B cell (primary cell): ENCODE measurements around the gene SLC9A9. TPM values are rescaled to one million over a fixed set of nuclear protein-coding genes. Genes with fewer than 3 reads are reported as not detected.

Experiments used
- ATAC-seq: fragments of 200-7000 bp; cut with Tn5 transposase; one replicate; pipeline ENCODE4 v1.10.0; 2021; ENCODE audit warnings: low read depth, mild to moderate bottlenecking, moderate number of reproducible peaks, moderate library complexity
- CTCF ChIA-PET: fragments of 350-600 bp; sonication (Branson Sonifier 250); formaldehyde crosslinking; loops from one replicate; lab custom pipeline; 2021; ENCODE audit warnings: antibody characterized with exemption, inconsistent platforms; lab: Charles Lee
- POLR2A ChIA-PET: fragments of 350-600 bp; sonication (Branson Sonifier 250); formaldehyde crosslinking; loops from one replicate; lab custom pipeline; 2021; ENCODE audit warnings: antibody characterized with exemption; lab: Charles Lee
- DNase-seq: peaks from one replicate; pipeline ENCODE4 v3.0.0; 2013
- H2AFZ ChIP-seq: 2 replicates; pipeline ENCODE4 v1.6.1; 2012; ENCODE audit warnings: mild to moderate bottlenecking, low read depth, low read length; ENCODE audit not compliant: insufficient read depth, poor library complexity, severe bottlenecking
- H3K27ac ChIP-seq, 2 donors: 1 replicate in 1 of 2; 2 replicates in 1 of 2; pipeline ENCODE4 v1.5.1; 2012 to 2013; ENCODE audit warnings: low read length in 2 of 2, mild to moderate bottlenecking in 2 of 2, moderate library complexity in 1 of 2
- H3K27me3 ChIP-seq, 4 experiments: fragments of 200-600 bp in 1 of 4; sonication (generic) in 1 of 4; replicated peaks in 1 of 4; 1 replicate in 2 of 4; 2 replicates in 2 of 4; pipeline versions ENCODE4 v1.6.1 to v1.7.0; 2013 to 2016; ENCODE audit warnings: low read length in 3 of 4, mild to moderate bottlenecking in 2 of 4, mixed read lengths in 1 of 4, moderate library complexity in 1 of 4; ENCODE audit not compliant: insufficient read depth in 4 of 4, control insufficient read depth in 3 of 4; ENCODE audit errors: control extremely low read depth in 1 of 4
- H3K36me3 ChIP-seq, 2 experiments: replicated peaks in 1 of 2; 1 replicate in 1 of 2; 2 replicates in 1 of 2; pipeline versions ENCODE4 v1.6.1 to v1.7.1; 2013; ENCODE audit warnings: low read length in 1 of 2; ENCODE audit not compliant: insufficient read depth in 2 of 2, control insufficient read depth in 1 of 2; ENCODE audit errors: control extremely low read depth in 1 of 2, extremely low read depth in 1 of 2
- H3K4me1 ChIP-seq, 2 donors: fragments of 200-600 bp in 1 of 2; sonication (generic) in 1 of 2; 1 replicate in 1 of 2; 2 replicates in 1 of 2; pipeline versions ENCODE4 v1.5.1 to v1.6.1; 2013 to 2017; ENCODE audit warnings: low read length in 2 of 2; ENCODE audit not compliant: control insufficient read depth in 2 of 2, insufficient read depth in 2 of 2
- H3K4me2 ChIP-seq: replicated peaks from 2 replicates; pipeline ENCODE3; 2012; ENCODE audit warnings: mild to moderate bottlenecking, low read depth, low read length; ENCODE audit not compliant: poor library complexity, severe bottlenecking
- H3K4me3 ChIP-seq, 5 experiments: fragments of 200-600 bp in 1 of 5; sonication (generic) in 1 of 5; 1 replicate in 3 of 5; 2 replicates in 2 of 5; pipeline versions ENCODE4 v1.5.1 to v1.7.0; 2011 to 2016; ENCODE audit warnings: low read length in 4 of 5, mild to moderate bottlenecking in 4 of 5, low read depth in 2 of 5, control low read depth in 1 of 5, moderate library complexity in 1 of 5; ENCODE audit not compliant: insufficient read depth in 1 of 5; ENCODE audit errors: control extremely low read depth in 1 of 5, extremely low read depth in 1 of 5
- H3K79me2 ChIP-seq: fragments of 200-600 bp; sonication (generic); one replicate; pipeline ENCODE4 v1.6.0; 2016; ENCODE audit warnings: low read length; ENCODE audit not compliant: control insufficient read depth, insufficient read depth
- H3K9ac ChIP-seq: fragments of 200-600 bp; sonication (generic); 2 replicates; pipeline ENCODE4 v1.6.1; 2017; ENCODE audit warnings: mild to moderate bottlenecking, low read length, moderate library complexity
- H3K9me3 ChIP-seq, 3 donors: one replicate each; pipeline versions ENCODE4 v1.6.1 to v1.7.1; 2013; ENCODE audit warnings: low read length in 2 of 3; ENCODE audit not compliant: control insufficient read depth in 2 of 3, insufficient read depth in 1 of 3; ENCODE audit errors: control extremely low read depth in 1 of 3
- H4K20me1 ChIP-seq: 2 replicates; pipeline ENCODE4 v1.6.0; 2012; ENCODE audit warnings: mild to moderate bottlenecking, low read length; ENCODE audit not compliant: insufficient read depth, control insufficient read depth, poor library complexity, severe bottlenecking
- H3K27ac Mint-ChIP-seq: one replicate; pipeline ENCODE4 v1.8.0; 2021; ENCODE audit warnings: mixed read lengths
- H3K27me3 Mint-ChIP-seq: one replicate; pipeline ENCODE4 v1.8.0; 2021; ENCODE audit warnings: mixed read lengths
- H3K4me1 Mint-ChIP-seq: one replicate; pipeline ENCODE4 v1.8.0; 2021; ENCODE audit warnings: mixed read lengths
- H3K4me3 Mint-ChIP-seq: one replicate; pipeline ENCODE4 v1.8.0; 2021; ENCODE audit warnings: mixed read lengths
- H3K9me3 Mint-ChIP-seq: one replicate; pipeline ENCODE4 v1.8.0; 2022; ENCODE audit warnings: mixed read lengths; ENCODE audit not compliant: insufficient read depth
- EZH2 ChIP-seq: IDR thresholded peaks from 2 replicates; pipeline ENCODE4 v1.6.1; 2012; ENCODE audit warnings: borderline replicate concordance, low read depth, mild to moderate bottlenecking, moderate library complexity, low read length; ENCODE audit not compliant: insufficient read depth, poor library complexity, severe bottlenecking
- WGBS: methylation state at CpG from one replicate; pipeline ENCODE4 v1.1.5; 2013; ENCODE audit warnings: missing lambda C conversion rate; ENCODE audit not compliant: insufficient coverage; 5-methylcytosine and 5-hydroxymethylcytosine counted together
- intact Hi-C: fragments of 100-400 bp; cut with micrococcal nuclease; formaldehyde crosslinking; loops from one replicate; pipeline ENCODE4 v1.10.0; 2022
- polyA plus RNA-seq: library from polyadenylated mRNA; depleted of rRNA; stranded (reverse); fragments of >200 nt; gene quantifications from 2 replicates; pipeline ENCODE4 v1.2.3, GENCODE V29; 2012
- total RNA-seq, 2 donors: library from RNA; stranded (reverse); fragments of 120-200 nt in 1 of 2; gene quantifications; 1 replicate in 1 of 2; 2 replicates in 1 of 2; pipeline versions ENCODE4 v1.2.3 to v1.2.4, GENCODE V29; 2013 to 2022
- TF ChIP-seq, protein P1 (sequence below): fragments of 200-600 bp; IDR thresholded peaks from one replicate; pipeline ENCODE4 v1.8.0; 2022; ENCODE audit warnings: antibody characterized with exemption, mild to moderate bottlenecking

The SLC9A9 gene
- total and polyA plus RNA-seq, 2 donors (not counting 1 experiment from before 2014, with no cell fraction given) = 7.7 to 17.3 TPM

DNA sequence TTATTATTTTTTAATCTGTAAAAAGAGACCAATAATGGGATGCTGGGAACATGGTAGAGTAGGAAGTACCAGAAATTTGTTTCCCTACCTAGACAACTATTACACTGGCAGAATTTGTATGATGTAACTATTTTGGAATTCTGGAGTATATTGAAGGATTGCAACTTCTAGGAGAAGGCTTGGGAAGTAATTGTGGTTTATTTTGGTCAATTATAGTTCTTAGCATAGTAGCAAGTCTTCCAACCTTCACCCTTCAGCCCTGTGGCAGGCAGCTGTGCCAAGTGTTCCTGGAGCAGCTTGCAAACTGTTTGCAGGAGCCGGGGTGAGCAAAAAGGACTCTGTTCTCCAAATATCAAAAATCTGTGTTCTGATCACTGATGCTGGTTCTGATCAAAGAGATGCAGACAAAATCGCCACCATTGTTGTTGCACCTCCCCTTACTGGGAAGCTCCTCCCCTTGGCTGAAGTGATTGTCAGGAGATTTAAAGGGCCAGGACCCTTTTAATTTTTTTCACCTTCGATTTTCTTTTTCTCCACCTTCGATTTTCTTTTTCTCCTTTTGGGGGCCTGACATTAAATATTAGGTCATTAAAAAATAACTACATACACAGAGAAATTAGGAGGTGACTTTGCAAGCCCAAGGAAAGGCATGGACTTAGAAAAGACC is 363.3 kb downstream of the SLC9A9 start:
- Histone ChIP-seq H3K27ac (no peak overlapping the region), H3K4me1 (peaks cover 13 to 17% of the 10 kb centered on the region in 2 donors), H2AFZ (no peak overlapping the region), H3K9me3 (no peaks in the 10 kb centered on the region), H3K4me2 (no peak overlapping the region), H3K9ac (no peak overlapping the region), H3K4me3 (no peak overlapping the region), H3K36me3 (no peaks in the 10 kb centered on the region), H3K27me3 (no peaks in the 10 kb centered on the region), H4K20me1 (no peaks in the 10 kb centered on the region), H3K79me2 (no peaks in the 10 kb centered on the region)
- no peak overlapping the region for H3K27ac Mint-ChIP-seq
- no peaks in the 10 kb centered on the region for H3K9me3 Mint-ChIP-seq
- WGBS = no CpG with 5 or more reads among the region's 4 CpGs
- POLR2A ChIA-PET = no interaction called here
- no peaks in the 10 kb centered on the region for H3K27me3 Mint-ChIP-seq
- TF ChIP-seq EZH2 = no peak
- TF ChIP-seq, protein P1, sequence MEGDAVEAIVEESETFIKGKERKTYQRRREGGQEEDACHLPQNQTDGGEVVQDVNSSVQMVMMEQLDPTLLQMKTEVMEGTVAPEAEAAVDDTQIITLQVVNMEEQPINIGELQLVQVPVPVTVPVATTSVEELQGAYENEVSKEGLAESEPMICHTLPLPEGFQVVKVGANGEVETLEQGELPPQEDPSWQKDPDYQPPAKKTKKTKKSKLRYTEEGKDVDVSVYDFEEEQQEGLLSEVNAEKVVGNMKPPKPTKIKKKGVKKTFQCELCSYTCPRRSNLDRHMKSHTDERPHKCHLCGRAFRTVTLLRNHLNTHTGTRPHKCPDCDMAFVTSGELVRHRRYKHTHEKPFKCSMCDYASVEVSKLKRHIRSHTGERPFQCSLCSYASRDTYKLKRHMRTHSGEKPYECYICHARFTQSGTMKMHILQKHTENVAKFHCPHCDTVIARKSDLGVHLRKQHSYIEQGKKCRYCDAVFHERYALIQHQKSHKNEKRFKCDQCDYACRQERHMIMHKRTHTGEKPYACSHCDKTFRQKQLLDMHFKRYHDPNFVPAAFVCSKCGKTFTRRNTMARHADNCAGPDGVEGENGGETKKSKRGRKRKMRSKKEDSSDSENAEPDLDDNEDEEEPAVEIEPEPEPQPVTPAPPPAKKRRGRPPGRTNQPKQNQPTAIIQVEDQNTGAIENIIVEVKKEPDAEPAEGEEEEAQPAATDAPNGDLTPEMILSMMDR = no peak
- CTCF ChIA-PET = no interaction called here
- intact Hi-C loops = loop anchor here (5.0 kb wide), 1 partner anchor 42 kb away; no protein-coding TSS in a partner anchor
- ATAC-seq (no peak), DNase-seq (no peak)
- H3K4me3 Mint-ChIP-seq = no peak overlapping the region
- H3K4me1 Mint-ChIP-seq = peaks cover 27% of the 10 kb centered on the region

DNA sequence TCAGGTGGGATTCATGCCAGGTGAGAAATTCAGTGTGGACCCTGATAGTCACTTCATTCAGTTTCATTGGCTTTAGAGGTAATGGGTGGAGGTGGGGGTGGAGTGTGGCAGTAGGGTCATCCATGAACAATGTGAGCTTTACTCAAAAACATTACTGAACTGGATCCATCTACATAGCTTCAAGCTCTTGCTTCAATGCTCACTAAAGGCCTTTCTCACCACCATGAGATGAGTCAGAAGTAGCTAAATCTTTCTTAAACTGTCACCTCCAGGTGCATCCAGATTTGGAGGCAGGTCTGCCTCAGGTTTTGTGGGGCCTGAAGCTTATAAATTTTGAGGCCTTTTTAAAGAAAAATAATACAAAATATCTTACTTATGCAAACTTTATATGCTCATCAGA is 365.1 kb downstream of the SLC9A9 start:
- intact Hi-C loops = no loop called here
- Mint-ChIP-seq H3K4me1 (peaks cover 37% of the 10 kb centered on the region), H3K9me3 (no peaks in the 10 kb centered on the region), H3K27me3 (no peaks in the 10 kb centered on the region), H3K4me3 (no peak overlapping the region), H3K27ac (no peak overlapping the region)
- ChIA-PET POLR2A (interaction anchor here (1.1 kb wide), 1 partner anchor 11 kb away, joined by 3 read pairs; no protein-coding TSS in a partner anchor), CTCF (interaction anchor here (0.5 to 1.8 kb wide), 4 partner anchors 19 to 191 kb away, joined by 3 to 5 read pairs (median 4); no protein-coding TSS in a partner anchor)
- Histone ChIP-seq H4K20me1 (no peaks in the 10 kb centered on the region), H3K27ac (no peak overlapping the region), H3K79me2 (no peaks in the 10 kb centered on the region), H3K4me3 (no peak overlapping the region), H3K9ac (no peak overlapping the region), H2AFZ (no peak overlapping the region), H3K27me3 (no peaks in the 10 kb centered on the region), H3K4me2 (no peak overlapping the region), H3K9me3 (no peaks in the 10 kb centered on the region), H3K4me1 (peaks cover 15 to 23% of the 10 kb centered on the region in 2 donors), H3K36me3 (no peaks in the 10 kb centered on the region)
- no peak for DNase-seq
- TF ChIP-seq EZH2 = no peak
- TF ChIP-seq, protein P1 = no peak
- no peak for ATAC-seq
